HG03139 (cell line): ENCODE results near the gene LRRC1.
"Not testable (repeated sequence)": the region's sequence is repeated elsewhere in the genome, so short reads cannot be mapped to it uniquely, and the experiment has no call there.

ENCODE experiments used
- ATAC-seq: cut with Tn5 transposase; IDR thresholded peaks from one replicate; pipeline ENCODE4 v1.9.1; 2021; ENCODE audit not compliant: unreplicated experiment

LRRC1 gene

DNA sequence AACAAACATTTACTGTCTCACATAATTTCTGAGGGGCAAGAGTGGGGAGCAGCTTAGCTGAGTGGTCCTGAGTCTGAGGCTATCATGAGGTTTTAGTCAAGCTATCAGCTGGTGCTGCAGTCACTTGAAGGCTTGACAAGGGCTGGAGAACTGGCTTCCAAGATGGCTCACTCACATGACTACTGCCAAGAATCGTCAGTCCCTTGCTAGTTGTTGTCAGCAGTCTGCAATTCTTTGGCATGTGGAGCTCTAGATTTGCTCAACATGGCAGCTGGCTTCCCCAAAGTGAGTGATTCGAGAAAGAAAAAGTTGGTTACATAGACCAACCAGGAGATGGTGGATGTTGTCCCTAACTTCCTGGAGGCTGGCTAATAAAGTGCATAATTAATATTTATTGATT, 2.8 kb upstream of the LRRC1 start:
- ATAC-seq = no peak

DNA sequence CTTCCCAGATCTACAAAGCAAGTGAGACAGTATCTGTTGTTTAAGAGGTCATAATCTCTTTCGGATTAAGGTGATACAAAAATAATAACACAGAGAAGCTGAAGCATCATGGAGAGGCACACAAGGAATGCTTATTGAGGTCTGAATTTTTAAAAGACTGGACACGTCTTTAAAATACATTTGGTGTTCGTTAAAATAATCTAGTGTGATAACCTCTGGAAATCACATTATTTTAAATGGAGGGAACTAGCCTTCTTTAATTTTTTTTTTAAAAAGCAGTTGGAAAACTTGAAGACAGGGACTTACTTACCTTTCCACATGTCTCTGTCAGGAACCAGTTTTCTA, 1.9 kb upstream of the LRRC1 start:
- no peak for ATAC-seq

DNA sequence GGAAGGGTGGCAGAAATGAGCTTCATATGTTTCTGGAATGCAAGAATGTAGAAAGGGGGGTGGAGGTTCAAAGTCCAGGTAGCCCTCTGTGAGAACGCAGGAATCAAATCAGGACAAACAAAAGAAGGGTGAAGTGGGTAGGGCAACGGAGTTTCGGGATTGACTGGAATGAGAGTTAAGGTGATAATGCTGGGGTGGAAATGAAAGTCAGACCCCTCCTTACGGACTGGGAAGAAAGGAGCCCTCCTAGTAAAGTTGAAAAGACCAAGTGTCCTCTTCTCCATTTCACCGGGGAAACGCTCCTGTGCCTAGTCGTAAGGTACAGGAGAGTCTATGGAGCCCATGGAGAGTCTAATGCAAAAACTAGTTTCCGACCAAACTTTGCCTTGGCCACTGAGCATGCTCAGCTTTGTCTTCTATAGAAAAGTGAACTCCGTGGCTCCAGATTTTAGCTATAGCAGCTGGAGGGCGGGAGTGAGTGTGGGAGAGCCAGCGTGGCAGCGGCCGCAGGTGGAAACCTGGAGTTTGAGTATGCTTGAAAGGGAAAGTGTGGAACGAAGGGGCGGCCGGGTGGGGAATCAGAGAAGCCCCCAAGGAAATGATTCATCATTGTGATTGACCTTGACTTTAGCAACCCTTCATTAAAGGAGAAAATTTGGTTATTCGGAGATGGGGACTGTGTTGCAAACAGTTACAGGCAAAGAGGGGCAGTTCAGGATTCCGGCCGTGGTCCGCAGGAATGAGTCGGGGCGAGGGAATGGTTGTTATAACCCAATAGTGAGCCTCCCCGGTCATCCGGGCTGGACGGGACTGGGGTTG, 1.3 kb upstream of the LRRC1 start:
- peak; percentile 22 for ATAC-seq

DNA sequence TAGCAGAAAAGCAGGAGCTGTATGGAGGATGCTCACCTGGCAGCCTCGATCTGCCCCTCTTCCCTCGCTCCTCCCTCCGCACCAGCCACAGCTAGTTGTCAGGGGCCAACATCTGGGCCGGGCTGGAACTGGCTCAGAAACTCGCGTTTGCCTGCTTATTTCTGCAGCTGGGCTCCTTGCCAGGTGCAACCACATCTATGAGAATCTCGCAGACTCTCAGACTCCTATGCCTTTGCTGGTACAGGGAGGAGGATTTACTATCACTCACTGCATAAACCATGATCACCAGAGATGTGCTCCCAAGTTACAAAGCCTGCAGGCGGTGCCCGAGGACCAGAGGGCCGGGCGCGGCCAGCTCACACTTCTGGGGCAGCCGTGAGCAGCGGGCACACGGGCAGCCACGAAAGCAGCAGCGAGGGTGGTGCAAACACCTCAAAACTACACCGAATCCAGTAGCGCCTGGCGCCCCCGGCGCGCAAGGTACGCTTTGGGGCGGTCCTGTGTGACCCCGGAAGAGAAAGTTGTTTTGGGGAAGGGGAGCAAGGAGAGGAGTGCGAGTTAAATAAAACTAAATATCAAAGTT, 577 bp upstream of the LRRC1 start:
- ATAC-seq = peak; percentile 48

DNA sequence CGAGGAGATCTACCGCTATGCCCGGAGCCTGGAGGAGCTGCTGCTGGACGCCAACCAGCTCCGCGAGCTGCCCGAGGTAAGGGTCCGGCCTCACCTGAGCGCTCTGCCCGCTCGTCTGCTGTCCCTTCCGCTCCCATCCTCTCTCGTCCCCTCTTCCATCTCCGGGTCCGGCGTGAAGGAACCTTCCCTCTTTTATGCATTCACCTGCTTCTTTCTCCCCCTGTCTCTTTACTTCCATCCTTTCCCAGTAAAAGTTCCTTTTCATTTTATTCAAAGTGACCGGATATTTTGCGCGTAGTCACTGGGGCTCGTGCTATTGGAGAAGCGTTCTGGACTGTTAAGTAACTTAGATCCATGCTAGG, 516 bp downstream of the LRRC1 start:
- no peak for ATAC-seq

DNA sequence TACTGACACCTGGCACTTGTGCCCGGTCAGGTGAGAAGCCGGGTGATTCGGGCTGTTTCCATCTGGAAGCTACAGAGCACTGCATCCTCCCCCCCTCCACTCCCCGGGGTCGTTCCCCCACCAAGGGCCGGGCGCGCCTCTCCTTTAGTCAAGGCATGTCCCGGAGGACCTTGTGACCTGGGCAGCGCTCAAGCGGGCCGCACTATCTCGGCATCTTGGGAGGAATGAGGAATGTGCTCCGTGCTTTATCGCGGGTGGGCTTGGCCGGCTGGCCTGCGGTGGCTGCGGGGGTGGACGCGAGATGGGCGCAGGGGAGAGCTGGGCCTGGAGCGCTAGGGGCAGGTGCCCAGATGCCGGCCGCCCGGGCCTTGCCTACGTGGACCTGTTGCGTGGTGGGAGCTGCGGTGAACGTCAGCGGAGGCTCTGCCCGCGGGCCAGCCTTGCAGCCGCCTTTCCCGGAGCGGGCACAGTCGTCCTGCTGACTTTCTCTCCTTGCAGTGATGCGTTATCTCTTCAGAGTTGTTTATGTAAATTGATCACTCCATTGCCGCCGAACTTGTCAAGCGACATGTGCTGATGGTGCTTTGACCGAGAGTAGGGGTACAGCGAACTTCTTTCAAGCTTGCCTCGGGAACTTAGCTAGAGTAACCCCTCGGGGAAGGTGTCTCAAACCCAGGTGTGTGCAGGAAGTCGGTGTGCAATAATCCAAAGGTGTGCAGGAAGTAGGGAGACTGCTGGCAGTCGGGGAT, 1.1 kb downstream of the LRRC1 start:
- ATAC-seq = no peak

DNA sequence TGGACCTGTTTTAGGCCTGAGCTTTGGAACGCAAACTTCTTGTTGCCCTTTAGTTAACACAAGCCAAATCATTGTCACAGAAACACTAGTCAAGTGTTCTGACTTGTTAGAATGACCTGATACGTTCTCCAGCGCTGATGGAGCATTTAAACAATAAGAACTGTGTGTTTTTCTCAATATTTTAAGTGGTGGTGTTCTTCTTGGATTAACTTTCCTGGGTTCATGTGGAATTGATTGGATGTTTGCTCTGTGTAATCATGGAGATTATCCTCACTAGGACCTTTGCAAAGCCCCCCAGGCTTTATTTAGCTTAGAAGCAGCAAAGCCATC, 1.6 kb downstream of the LRRC1 start:
- ATAC-seq = no peak

DNA sequence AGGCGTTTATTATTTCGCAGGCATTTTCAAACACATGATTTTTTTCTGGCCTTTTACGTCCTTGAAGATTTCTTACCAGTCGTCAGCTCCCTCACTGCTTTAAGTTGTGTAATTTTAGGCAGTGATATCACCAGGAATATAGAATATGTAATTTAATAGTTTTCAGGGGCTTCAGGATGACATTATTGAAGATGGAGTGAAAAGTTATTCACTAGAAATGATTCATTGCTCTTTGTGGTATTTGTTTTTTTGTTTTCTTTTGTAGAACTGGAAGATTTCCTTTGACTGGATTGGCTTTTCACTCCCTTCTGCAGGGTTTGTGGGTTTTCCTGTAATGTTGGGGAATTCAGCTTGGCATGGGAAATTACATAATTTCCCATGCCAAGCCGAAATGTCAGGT, 2.0 kb downstream of the LRRC1 start:
- no peak for ATAC-seq

DNA sequence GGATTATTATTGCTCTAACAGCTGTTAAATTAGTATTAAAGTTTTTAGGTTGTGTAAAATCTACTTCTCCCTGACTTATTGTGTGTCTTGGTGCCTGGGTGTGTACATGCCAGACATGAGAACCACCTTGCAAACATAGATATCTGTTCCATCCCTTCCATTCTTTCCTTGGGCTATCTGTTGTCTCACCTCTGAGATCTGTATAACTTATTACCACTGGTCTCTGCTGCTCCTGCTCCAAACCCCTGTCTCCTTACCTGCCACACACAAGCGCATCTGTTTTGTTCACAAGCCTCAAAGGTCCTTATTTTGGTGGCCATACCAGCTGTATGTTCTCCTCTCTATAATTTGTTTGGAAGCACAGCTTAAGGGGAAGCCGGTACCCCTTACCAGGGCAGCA, 2.5 kb downstream of the LRRC1 start:
- no peak for ATAC-seq

DNA sequence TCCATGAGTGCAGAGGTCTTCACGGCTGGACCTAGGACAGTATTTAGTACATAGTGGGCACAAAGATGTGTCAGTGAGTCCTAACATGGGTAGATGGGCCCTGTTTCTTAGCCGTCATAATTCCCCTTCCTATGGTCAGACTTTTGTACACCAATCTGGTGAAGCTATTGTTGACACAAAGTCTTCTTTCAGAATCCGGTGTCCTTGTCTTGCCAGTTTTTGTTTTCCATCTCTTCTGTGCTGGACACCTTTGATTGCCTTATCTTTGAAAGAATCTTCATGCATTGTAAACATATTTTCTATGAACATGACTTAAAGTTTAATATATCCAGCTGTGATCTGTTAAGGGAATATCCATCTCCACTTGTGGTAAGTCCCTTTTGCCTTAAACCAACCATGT, 4.5 kb downstream of the LRRC1 start:
- no peak for ATAC-seq

DNA sequence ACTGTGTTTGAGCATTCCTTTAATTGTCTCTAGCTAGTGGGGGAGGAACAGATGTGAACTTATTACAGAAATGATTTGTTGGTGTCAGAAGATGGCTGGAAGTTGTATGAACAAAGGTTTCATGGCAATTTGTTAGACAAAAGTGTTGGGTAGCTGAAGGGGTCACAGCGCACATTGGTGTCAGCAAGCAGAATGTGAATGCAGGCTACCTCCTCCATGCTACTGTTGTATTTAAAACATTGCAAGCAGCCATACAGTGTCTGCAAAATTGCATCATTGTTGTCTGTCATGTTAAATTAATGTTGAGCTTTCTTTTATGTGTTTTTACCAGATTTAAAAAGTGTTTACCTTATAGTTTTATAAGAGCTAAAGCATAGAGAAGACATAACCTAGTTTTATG, 6.2 kb downstream of the LRRC1 start:
- no peak for ATAC-seq

DNA sequence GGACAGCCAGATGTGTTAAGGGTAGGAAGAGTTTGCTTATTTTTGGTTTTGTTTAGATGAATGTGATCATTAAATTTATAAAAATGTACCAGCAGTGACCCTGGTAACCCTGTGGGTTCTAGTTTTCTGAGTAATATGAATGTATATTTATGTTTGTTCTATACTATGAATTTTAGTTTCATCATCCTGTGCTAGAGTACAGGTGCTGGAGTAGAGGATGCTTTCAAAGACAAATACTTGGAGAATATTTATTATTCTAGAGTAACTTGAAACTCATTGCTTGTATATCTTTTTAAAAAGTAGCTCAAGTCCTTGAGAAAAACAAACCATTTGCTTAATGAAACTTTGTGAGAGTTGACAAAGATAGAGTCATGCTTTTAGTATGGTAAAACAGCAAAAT, 7.8 kb downstream of the LRRC1 start:
- ATAC-seq = no peak

DNA sequence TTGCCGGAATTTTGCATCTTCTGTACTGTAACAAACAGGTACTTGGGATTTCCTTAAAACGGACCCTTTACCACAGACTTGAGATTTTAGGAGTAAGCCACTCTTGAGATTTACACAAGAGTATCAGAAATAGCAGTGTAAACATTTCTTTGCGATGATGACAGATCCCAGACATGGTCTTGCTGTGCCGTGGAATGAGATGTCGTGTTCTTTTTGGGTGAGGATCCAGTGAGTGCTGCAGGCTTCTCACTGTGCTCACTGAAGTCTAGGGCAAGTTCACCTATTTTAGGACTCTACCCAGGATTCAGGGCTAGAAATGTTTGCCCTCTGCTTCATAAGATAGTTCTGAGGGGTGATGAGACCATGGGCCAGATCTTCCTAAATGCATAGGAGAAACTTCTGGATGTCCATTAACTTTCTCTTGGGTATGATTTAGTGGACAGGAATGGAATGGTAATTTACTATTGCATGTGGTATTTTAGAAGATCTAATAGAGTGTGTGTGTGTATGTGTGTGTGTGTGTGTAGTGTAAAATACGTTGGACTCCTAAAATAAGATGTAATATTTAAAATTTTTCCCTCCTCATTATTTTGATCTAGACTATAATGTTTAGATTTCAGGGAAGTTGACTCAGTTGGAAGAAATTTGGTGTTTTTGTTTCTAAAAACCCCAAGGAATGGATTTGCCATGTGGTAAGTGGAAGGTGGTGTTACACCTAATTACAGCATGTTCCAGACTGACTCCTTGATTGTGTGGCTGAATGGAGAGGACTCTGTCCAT, 8.5 kb downstream of the LRRC1 start:
- ATAC-seq = no peak

DNA sequence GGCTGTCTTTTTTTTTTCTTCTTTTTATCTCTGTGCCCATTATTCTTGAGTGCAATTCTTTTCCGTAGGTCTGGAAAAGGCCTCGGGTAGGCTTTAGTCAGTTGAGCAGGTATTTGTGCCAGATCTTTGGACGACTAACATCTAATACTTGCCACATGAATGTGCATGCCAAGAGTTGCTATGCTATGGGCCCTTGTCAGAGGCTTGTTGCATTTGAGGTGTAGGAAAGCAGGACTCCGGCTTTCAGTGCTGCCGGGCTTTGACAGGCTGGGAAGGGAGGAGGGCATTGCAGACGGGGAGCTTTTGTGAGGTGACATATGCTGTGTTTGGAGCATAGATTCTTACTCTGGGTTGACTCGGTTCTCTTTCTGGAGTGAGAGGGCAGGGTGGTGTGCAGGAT, 10.2 kb downstream of the LRRC1 start:
- ATAC-seq = no peak

DNA sequence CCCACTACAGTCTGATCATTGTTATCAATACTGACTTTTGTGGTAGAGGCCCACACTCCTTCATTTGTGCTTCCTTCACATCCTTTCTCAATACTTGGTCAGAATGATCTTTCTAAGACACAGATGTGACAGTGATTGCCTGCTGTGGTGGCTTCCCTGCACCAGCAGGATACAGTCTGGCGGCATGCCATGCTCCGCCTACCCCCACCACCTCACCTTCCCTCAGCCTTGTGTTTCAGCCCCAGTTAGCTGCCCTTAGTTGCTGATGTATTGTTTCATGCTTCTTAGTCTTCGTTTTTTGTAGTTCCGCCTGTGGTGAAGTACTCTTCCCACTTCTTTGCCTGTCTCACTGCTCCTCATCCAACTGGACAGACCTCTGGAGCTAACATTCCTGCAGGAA, 10.9 kb downstream of the LRRC1 start:
- no peak for ATAC-seq

DNA sequence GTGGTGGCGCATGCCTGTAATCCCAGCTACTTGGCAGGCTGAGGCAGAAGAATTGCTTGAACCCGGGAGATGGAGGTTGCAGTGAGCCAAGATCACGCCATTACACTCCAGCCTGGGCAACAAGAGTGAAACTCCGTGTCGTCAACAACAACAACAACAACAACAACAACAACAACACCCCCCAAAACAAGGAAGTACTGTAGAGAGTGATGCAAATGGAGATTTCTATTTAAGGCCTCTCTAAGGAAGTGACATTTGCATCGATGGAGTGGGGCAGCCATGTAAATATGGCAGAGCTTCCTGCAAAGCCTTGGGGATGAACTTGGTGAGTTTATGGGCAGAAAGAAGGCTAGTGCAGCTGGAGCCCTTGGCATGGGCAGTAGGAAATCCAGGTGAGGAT, 12.8 kb downstream of the LRRC1 start:
- ATAC-seq = not testable (repeated sequence)

DNA sequence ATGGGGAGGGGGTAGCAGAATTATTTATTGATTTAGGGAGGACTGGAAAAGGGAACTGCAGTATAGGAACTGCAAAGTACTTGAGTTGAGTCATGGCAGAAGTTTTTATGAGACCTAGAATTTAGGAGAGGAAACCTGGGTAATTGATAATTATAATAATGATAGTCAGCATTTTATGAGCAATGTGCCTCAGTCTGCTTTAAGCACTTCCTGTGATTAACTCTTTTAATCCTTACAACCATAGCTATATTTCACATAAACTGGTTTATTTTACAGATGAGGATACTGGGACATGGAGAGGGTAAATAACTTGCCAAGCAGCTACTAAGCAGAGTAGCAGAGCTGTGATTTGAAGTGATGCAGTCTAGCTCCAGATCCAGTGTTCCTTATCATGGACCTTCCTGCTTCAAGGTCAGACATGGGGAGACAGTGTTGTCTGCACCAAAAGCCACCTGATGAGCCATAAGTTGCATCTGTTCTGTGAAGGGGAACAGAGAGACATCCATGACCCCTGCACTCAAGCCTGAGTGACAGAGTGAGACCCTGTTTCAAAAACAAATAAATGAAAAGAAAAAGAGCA, 13.6 kb downstream of the LRRC1 start:
- no peak for ATAC-seq

DNA sequence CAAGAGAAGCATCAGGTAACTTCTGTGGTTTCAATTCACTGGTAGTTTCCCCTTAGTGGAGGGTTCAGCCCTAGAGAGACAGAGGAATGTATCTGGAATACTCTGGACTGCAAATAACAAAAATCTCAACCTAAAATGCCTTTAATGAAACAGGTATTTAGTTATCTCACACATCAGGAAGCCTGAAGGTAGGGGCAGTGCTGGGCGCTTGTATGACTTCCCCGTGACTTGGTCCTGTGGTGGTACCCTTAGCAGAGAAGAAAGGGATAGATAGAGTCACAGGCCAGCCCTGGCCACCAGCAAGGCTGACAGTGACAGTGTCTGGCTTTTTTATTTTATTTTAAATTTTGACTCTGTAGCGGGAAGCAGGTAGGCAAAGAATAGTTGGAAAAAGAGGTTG, 14.9 kb downstream of the LRRC1 start:
- ATAC-seq = no peak

DNA sequence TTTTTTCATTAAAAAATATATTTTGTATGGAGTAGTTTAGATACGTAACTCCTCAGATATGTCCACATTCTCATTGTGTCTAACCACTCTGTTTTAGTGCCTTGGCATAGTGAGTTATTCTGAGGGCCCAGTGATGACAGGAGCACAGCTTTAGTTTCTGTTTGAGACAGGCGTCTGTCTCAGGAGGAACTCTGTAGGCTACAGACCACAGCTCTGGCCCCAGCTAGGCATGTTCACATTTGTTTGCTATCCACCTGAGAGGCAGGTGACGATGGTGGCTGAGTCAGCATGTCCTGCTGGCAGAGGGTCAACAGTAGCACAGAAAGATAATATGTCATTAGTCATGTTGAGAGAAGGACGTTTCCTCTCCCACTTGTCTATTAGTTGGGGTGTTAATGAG, 16.3 kb downstream of the LRRC1 start:
- peak; percentile 88 for ATAC-seq

DNA sequence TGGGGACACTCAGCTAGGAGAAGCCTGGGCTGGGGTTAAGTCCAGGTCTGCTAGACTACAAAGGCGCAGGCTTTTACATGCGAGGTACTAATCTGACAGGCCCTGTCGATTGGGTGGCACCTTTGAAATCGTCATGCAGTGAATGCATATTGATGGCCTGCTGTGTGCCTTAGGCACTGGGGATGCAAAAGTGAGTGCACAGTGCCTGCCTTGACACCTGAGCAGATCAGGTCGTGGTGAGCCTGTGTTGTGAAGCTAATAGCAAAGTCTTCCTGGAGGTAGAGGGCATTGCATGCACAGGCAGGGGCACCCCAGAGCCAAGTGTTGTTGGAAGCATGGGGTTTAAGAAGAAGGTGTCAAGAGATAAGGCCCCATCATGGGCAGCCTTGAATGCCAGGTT, 16.9 kb downstream of the LRRC1 start:
- no peak for ATAC-seq

DNA sequence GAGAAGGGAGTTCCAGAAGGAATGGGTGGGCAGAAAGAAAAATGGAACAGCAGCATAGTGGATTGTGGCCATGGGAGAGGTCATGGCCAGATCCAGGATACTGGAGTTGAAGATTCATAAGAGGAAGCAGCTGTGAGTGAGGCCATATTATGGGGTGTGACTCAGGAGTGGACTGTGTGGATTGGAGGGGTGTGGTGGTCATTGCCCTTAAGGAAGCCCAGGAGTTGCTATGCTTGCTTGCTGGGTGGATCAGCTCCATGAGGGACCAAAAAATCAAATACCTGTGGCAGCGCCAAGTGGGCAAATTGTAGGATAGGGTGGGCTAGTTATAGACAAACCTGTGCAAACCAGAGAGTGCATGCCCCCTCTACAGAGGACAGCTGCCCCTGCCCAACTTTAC, 18.3 kb downstream of the LRRC1 start:
- no peak for ATAC-seq
